Ovary (tissue), 9 donors: ENCODE results near the gene KCTD13. TPM values are rescaled to one million over a fixed set of nuclear protein-coding genes. Genes with fewer than 3 reads are reported as not detected.
"Not testable (repeated sequence)": the region's sequence is repeated elsewhere in the genome, so short reads cannot be mapped to it uniquely, and the experiment has no call there.

Source experiments
- DNase-seq, 5 donors: peaks; one replicate each; pipeline ENCODE4 v3.0.0-alpha.2; 2019 to 2020
- H3K27ac ChIP-seq, 2 donors: fragments of 200-600 bp; one replicate each; pipeline versions ENCODE4 v1.5.1 to v1.8.0; 2019 to 2022
- H3K27me3 ChIP-seq: fragments of 200-600 bp; one replicate; pipeline ENCODE4 v1.8.0; 2022
- H3K36me3 ChIP-seq: fragments of 200-600 bp; sonication (generic); one replicate; pipeline ENCODE4 v1.5.1; 2019
- H3K4me1 ChIP-seq: one replicate; pipeline ENCODE4 v1.8.1; 2013; ENCODE audit warnings: mild to moderate bottlenecking, moderate library complexity; ENCODE audit not compliant: insufficient read depth
- H3K4me3 ChIP-seq: fragments of 200-600 bp; sonication (generic); one replicate; pipeline ENCODE4 v1.5.1; 2017
- H3K9me3 ChIP-seq, 2 donors: fragments of 200-600 bp in 1 of 2; sonication (generic) in 1 of 2; one replicate each; pipeline versions ENCODE4 v1.5.1 to v1.8.1; 2013 to 2019; ENCODE audit warnings: mild to moderate bottlenecking in 1 of 2, moderate library complexity in 1 of 2
- CTCF ChIP-seq, 3 donors: fragments of 450-650 bp in 2 of 3; fragments of 200-600 bp in 1 of 3; IDR thresholded peaks; one replicate each; pipeline versions ENCODE4 v1.5.1 to v1.8.0; 2016 to 2022; ENCODE audit warnings: antibody characterized with exemption in 3 of 3, mild to moderate bottlenecking in 1 of 3
- EP300 ChIP-seq: sonication (generic); formaldehyde crosslinking; IDR thresholded peaks from one replicate; pipeline ENCODE4 v1.6.1; 2017; ENCODE audit warnings: antibody characterized with exemption
- POLR2A ChIP-seq: fragments of 450-650 bp; IDR thresholded peaks from one replicate; pipeline ENCODE4 v1.6.1; 2017; ENCODE audit warnings: antibody characterized with exemption, mild to moderate bottlenecking, moderate library complexity
- WGBS, 3 donors: extraction: QIAGEN DNeasy Blood & Tissue Kit in 1 of 3; methylation state at CpG; one replicate each; pipeline versions ENCODE4 v1.1.5 to v1.1.7; 2013 to 2017; 5-methylcytosine and 5-hydroxymethylcytosine counted together
- intact Hi-C, 4 donors: fragments of 100-400 bp; cut with DNase I; formaldehyde crosslinking; loops; one replicate each; pipeline versions ENCODE4 v1.11.0 to v1.15.1; 2022 to 2023
- polyA plus RNA-seq, 2 donors: library from polyadenylated mRNA; stranded (reverse); fragments of 200-250 nt in 1 of 2; fragments of 350-450 nt in 1 of 2; fragmentation: Illumina TruSeq in 1 of 2; extraction: RNeasy Lipid Tissue Mini Kit (QIAGEN cat#74804) in 1 of 2; gene quantifications; one replicate each; pipeline ENCODE4 v1.2.3, GENCODE V29; 2013 to 2014
- total RNA-seq, 7 donors: library from RNA; depleted of rRNA in 2 of 7; stranded (reverse); fragments of >200 nt in 2 of 7; fragmentation: NEBNext Ultra II Directional in 3 of 7; extraction: Animal tissue kit (Norgen Biotek cat#: 25700) in 3 of 7; gene quantifications; one replicate each; pipeline versions ENCODE4 v1.1.0 to v1.2.4, GENCODE V29; 2016 to 2023
- donor health status: DM: no; HTN: no; CAD: no; lungs with moderate emphysema.
- donor health status: DM: no; HTN: no; CAD: no.
- donor health status: Bipolar disorder and iron deficiency.
- donor health status: DM: yes; HTN: yes; CAD: no.
- donor health status: DM: no; HTN: no; CAD: no.
- donor health status: DM: yes; HTN: yes; CAD: no.

The KCTD13 gene
- total and polyA plus RNA-seq, 9 donors: 7.0 to 36.8 (median 23.3) TPM

- intact Hi-C loops: no loop called here
- Histone ChIP-seq H3K27me3 (no peaks in the 10 kb centered on the region), H3K4me3 (no peak overlapping the region), H3K4me1 (no peaks in the 10 kb centered on the region), H3K36me3 (no peaks in the 10 kb centered on the region), H3K27ac (no peak overlapping the region), H3K9me3 (no peaks in the 10 kb centered on the region)
- no peak for DNase-seq
- 30 to 37% (median 32%) methylated on average over 44 to 45 of the region's 45 CpGs for WGBS, 3 donors
- TF ChIP-seq POLR2A: no peak
- no peak for TF ChIP-seq CTCF (IDR thresholded peaks at IDR 0.05)
- no peak for TF ChIP-seq EP300
These were observed 49.3 kb downstream of the KCTD13 start for GRCh38 chr16:29876594-29877249.

- H3K9me3 ChIP-seq: no peaks in the 10 kb centered on the region
- intact Hi-C loops: no loop called here
- TF ChIP-seq EP300 (no peak), CTCF (IDR thresholded peaks at IDR 0.05) (no peak), POLR2A (no peak)
- H3K27ac ChIP-seq: no peak overlapping the region
- no peak overlapping the region for H3K4me3 ChIP-seq
- no peaks in the 10 kb centered on the region for H3K4me1 ChIP-seq
- WGBS, 3 donors: 64 to 67% (median 65%) methylated on average over 18 of the region's 18 CpGs
- H3K27me3 ChIP-seq: no peaks in the 10 kb centered on the region
- H3K36me3 ChIP-seq: no peaks in the 10 kb centered on the region
- DNase-seq: no peak
These were observed 49.8 kb downstream of the KCTD13 start for GRCh38 chr16:29876217-29876593.

DNA sequence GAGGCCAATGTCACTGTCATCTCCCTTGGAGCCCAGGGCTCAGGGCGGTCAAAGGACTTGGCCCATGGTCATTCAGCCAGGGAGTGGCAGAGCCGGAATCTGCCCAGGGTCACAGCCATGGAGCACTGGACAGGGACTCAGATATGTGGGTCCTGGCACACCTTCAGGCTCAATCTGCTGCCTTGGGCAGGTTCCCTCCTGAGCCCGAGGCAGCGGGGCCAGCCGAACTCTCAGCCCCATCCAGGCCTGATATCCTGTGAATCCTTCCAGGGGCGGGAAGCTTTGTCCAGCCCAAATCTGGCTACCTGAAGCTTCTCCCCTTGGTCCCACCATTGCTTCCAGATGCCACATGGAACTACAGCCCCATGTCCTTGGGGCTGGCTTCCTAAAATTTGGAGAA lies 50.8 kb downstream of the KCTD13 start:
- Histone ChIP-seq H3K27ac (no peak overlapping the region), H3K4me1 (no peaks in the 10 kb centered on the region), H3K27me3 (no peaks in the 10 kb centered on the region), H3K36me3 (no peaks in the 10 kb centered on the region), H3K4me3 (no peak overlapping the region), H3K9me3 (no peaks in the 10 kb centered on the region)
- intact Hi-C loops: no loop called here
- 91 to 95% (median 92%) methylated on average over 6 of the region's 6 CpGs for WGBS, 3 donors
- no peak for TF ChIP-seq POLR2A
- DNase-seq: no peak

DNA sequence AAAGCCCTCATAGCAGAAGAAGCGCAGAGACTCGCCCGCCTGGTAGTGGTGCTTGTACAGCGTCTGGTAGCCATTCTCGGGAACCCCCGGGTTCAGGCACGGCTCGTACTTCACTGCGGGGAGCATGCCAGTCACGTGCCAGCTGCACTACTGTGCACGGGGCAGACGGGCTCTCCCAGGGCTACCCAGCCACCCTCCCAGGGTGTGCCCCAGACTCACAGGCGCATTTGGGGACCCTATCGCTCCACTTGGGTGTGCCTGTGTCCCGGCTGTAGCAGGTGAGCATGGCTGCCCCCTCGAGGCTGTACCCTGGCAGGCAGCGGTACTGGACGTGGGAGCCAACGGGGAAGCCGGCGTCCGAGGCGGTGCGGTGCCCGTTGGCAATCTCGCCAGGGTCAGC lies 52.7 kb downstream of the KCTD13 start:
- WGBS, 3 donors: 92 to 93% (median 92%) methylated on average over 23 to 26 of the region's 26 CpGs
- no peak for DNase-seq
- Histone ChIP-seq H3K4me1 (no peaks in the 10 kb centered on the region), H3K36me3 (no peaks in the 10 kb centered on the region), H3K27ac (no peak overlapping the region), H3K9me3 (no peaks in the 10 kb centered on the region), H3K4me3 (no peak overlapping the region), H3K27me3 (no peaks in the 10 kb centered on the region)
- intact Hi-C loops: loop anchor here in 1 of 4 donors (5.0 kb wide), 1 partner anchor 39 kb away; no protein-coding TSS in a partner anchor
- TF ChIP-seq CTCF (IDR thresholded peaks at IDR 0.05): no peak
- TF ChIP-seq EP300: no peak
- TF ChIP-seq POLR2A: no peak

DNA sequence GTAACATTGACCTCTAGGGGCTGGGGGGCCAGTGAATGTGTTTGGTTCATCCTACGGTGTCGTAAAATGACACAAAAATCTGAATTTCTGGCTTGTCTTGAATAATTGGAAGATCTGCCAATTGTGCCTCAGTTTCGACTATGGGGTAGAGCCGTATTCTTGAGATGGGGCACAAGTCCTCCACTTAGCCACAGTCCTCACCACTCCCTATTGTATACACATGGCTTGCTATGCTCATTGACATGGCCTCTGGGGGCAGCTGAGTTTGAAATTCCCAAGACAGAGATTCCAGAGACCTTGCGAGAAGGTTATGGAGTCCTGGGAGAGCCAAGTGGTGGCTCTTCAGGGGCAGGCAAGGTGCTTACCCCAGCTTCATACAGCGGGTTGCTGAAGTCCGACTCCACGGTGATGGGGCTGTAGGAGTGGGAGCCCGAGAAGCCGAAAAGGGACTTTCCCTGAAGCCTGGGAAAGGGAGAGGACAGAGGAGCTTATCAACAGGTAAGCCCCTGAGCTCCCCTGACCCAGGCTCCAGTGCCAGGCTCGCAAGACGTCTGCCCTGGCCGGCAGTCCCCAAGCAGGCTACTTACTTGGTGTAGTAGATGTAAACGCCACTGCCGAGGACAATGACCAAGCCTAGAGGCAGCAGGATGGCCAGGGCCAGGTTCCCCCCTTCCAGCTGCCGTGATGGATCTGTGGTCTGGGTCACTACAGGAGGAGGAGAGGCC lies 54.0 kb downstream of the KCTD13 start:
- Histone ChIP-seq H3K27me3 (no peaks in the 10 kb centered on the region), H3K4me1 (no peaks in the 10 kb centered on the region), H3K27ac (no peak overlapping the region), H3K36me3 (no peaks in the 10 kb centered on the region), H3K9me3 (no peaks in the 10 kb centered on the region), H3K4me3 (no peak overlapping the region)
- TF ChIP-seq EP300 (no peak), POLR2A (no peak), CTCF (IDR thresholded peaks at IDR 0.05) (no peak)
- DNase-seq: no peak
- 92 to 94% (median 93%) methylated on average over 16 of the region's 16 CpGs for WGBS, 3 donors
- intact Hi-C loops: loop anchor here in 1 of 4 donors (5.0 kb wide), 1 partner anchor 40 kb away; no protein-coding TSS in a partner anchor

DNA sequence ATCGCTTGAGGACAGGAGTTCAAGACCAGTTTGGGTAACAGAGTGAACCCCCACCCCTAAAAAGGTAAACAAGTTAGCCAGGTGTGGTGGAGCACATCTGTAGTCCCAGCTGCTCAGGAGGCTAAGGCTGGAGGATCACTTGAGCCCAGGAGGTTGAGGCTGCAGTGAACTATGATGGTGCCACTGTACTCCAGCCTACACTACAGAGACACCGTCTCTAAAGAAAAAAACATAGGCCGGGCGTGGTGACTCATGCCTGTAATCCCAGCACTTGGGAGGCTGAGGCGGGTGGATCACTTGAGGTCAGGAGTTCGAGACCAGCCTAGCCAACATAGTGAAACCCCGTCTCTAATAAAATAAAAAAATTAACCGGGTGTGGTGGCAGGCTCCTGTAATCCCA lies 57.0 kb downstream of the KCTD13 start:
- 86 to 88% (median 88%) methylated on average over 8 of the region's 8 CpGs for WGBS, 3 donors
- H3K9me3 ChIP-seq, DNase-seq, H3K27me3 ChIP-seq, H3K4me1 ChIP-seq, H3K4me3 ChIP-seq, H3K27ac ChIP-seq, H3K36me3 ChIP-seq: not testable (repeated sequence)
- intact Hi-C loops: loop anchor here in 1 of 4 donors (10.0 kb wide), 1 partner anchor 136 kb away; no protein-coding TSS in a partner anchor
